ENCODE measurements around the gene ZFAND2B.
A peak's percentile ranks its signal among the peaks of the same experiment; 100 is the strongest.

The ZFAND2B gene

GRCh38 chr2:219219784-219220532, 13.4 kb downstream of the ZFAND2B start:
- Histone ChIP-seq H3K9ac (ENCODE audit: insufficient read length) (no peak overlapping the region), H3K36me3 (ENCODE audit: insufficient read depth, low read length) (peaks cover 43% of the 10 kb centered on the region)
- no peak for TF ChIP-seq POLR2AphosphoS5 (IDR thresholded peaks at IDR 0.05; ENCODE audit: borderline replicate concordance, low read depth, low read length)
- no peak for TF ChIP-seq FOXP2 (optimal IDR thresholded peaks at IDR 0.05; ENCODE audit: control extremely low read depth, extremely low read length, insufficient read depth)
- TF ChIP-seq EZH2 (IDR thresholded peaks at IDR 0.05), result no peak

DNA sequence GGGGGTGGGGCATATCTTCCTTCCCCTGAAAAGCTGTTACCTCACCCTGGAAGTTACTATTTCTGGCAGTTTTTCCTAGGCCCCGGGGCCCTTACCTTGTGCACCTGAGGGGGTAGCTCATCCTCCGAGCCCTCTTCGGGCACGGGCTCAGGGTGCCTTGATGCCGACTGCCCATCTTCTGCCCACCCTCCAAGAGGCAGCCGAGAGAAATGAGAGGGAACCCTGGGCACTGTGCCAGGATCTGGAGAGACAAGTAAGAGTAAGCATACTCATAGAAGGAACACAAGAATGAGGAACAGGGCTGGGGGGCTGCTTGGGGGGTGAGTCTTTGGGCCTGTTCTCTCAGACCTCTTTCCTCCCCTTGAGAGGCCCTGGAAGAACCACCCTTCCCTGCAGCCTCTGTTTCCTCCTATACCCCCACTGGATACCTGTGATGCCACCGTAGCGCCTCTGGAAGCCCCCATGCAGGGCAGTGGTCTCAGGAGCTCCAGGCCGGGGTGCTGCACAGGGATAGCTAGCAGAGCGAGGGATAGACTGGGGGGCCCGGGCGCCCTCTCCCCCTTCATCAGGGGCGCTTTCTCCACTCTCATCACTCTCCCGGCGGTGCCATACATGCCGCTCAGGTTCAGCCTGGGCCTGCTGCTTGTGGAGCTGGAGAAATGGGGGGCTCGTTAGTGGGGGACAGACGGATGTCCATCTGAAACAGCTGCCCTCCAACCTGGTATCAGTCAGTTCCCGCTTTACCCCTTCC, 14.2 kb downstream of the ZFAND2B start:
- no peak overlapping the region for H3K27ac ChIP-seq
- no peak overlapping the region for H3K9ac ChIP-seq (ENCODE audit: insufficient read length)
- no peak for DNase-seq (ENCODE audit: low read depth, low spot score)
- no peak overlapping the region for H3K4me3 ChIP-seq
- H3K36me3 ChIP-seq (ENCODE audit: insufficient read depth, low read length), result peaks cover 42% of the 10 kb centered on the region
- TF ChIP-seq POLR2AphosphoS5 (IDR thresholded peaks at IDR 0.05; ENCODE audit: borderline replicate concordance, low read depth, low read length) (no peak), FOXP2 (optimal IDR thresholded peaks at IDR 0.05; ENCODE audit: control extremely low read depth, extremely low read length, insufficient read depth) (no peak)
- H3K9me3 ChIP-seq (ENCODE audit: low read depth, low read length), result no peaks in the 10 kb centered on the region

More at GRCh38 chr2:219219784-219220532, 13.4 kb downstream of the ZFAND2B start:
- H3K4me3 ChIP-seq, result no peak overlapping the region
- H3K27ac ChIP-seq, result peak overlapping the region; percentile 69; the same call in 1 of the 2 replicates
- no peaks in the 10 kb centered on the region for H3K9me3 ChIP-seq (ENCODE audit: low read depth, low read length)
- no peak for DNase-seq (ENCODE audit: low read depth, low spot score)

- Histone ChIP-seq H3K9ac (ENCODE audit: insufficient read length) (no peak overlapping the region), H3K4me3 (no peak overlapping the region), H3K27ac (no peak overlapping the region), H3K36me3 (ENCODE audit: insufficient read depth, low read length) (peaks cover 30% of the 10 kb centered on the region; the same call in 1 of the 2 replicates), H3K9me3 (ENCODE audit: low read depth, low read length) (no peaks in the 10 kb centered on the region)
- TF ChIP-seq POLR2AphosphoS5 (IDR thresholded peaks at IDR 0.05; ENCODE audit: borderline replicate concordance, low read depth, low read length) (no peak), FOXP2 (optimal IDR thresholded peaks at IDR 0.05; ENCODE audit: control extremely low read depth, extremely low read length, insufficient read depth) (no peak), EZH2 (IDR thresholded peaks at IDR 0.05) (no peak)
- no peak for DNase-seq (ENCODE audit: low read depth, low spot score)
These were observed 15.5 kb downstream of the ZFAND2B start for GRCh38 chr2:219221957-219222518.

DNA sequence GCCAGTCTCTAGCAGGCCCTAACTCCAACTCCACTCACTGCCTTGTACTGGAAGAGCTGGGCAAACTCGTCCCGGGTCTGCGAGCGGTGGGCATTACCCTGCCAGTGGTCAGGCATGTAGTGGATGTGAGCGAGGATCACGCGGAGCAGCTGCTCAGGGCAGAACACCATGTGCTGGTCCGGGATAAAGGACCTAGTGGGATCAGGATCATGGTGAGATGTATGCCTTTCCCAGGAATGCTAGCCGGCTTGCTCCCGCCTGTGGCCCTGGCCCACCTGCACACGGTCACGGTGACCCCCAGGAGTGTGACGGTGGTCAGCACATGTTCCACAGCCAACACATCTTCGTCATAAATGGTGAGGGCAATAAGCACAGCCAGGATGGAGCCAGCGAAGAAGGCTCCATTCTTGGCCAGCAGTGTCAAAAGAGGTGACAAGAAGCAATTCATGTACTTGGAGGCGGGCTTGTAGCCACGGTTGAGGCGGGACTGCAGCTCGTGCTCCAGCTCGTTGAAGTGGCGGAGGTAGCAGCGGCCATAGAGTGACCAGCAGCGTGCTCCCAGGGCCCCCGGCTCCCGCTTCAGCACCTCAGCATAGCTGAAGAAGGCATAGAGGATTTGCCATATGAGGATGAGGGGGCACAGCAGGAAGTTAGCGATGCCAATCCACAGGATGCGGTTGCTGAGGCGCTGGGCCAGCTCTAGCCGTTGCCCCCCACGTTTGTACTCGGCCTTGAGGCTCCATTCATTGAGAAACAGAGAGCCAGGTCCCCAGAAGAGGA, 17.4 kb downstream of the ZFAND2B start:
- TF ChIP-seq POLR2AphosphoS5 (IDR thresholded peaks at IDR 0.05; ENCODE audit: borderline replicate concordance, low read depth, low read length), result no peak
- no peak for TF ChIP-seq FOXP2 (optimal IDR thresholded peaks at IDR 0.05; ENCODE audit: control extremely low read depth, extremely low read length, insufficient read depth)
- TF ChIP-seq EZH2 (IDR thresholded peaks at IDR 0.05), result no peak
- peaks cover 30% of the 10 kb centered on the region; the same call in 1 of the 2 replicates for H3K36me3 ChIP-seq (ENCODE audit: insufficient read depth, low read length)
- H3K27ac ChIP-seq, result no peak overlapping the region
- no peak overlapping the region for H3K4me3 ChIP-seq
- no peaks in the 10 kb centered on the region for H3K9me3 ChIP-seq (ENCODE audit: low read depth, low read length)
- H3K9ac ChIP-seq (ENCODE audit: insufficient read length), result no peak overlapping the region
- no peak for DNase-seq (ENCODE audit: low read depth, low spot score)

DNA sequence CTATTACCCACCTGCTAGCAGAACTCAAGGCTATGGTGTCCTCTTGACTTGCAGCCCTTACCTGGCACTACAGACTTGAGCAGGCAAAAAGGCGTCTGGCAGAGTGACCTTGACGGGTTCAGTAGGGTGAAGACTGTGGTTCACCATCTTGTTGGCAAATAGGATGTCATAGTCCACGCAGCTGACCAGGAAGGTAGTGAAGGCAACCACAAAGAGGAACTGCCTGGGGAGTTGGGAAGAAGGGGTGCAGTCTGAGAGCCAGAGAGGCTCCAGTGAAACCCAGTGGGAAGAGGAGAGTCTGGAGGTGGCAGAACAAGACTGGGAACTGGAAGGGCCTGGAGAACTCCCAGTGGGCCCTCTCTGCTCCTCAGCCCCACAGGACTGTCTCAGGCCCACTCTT, 18.8 kb downstream of the ZFAND2B start:
- Histone ChIP-seq H3K9ac (ENCODE audit: insufficient read length) (no peak overlapping the region), H3K4me3 (no peak overlapping the region), H3K36me3 (ENCODE audit: insufficient read depth, low read length) (peaks cover 30% of the 10 kb centered on the region; the same call in 1 of the 2 replicates), H3K27ac (no peak overlapping the region), H3K9me3 (ENCODE audit: low read depth, low read length) (no peaks in the 10 kb centered on the region)
- DNase-seq (ENCODE audit: low read depth, low spot score), result no peak
- TF ChIP-seq FOXP2 (optimal IDR thresholded peaks at IDR 0.05; ENCODE audit: control extremely low read depth, extremely low read length, insufficient read depth), result no peak
- TF ChIP-seq POLR2AphosphoS5 (IDR thresholded peaks at IDR 0.05; ENCODE audit: borderline replicate concordance, low read depth, low read length), result no peak
- no peak for TF ChIP-seq EZH2 (IDR thresholded peaks at IDR 0.05)

GRCh38 chr2:219228041-219228910, 21.7 kb downstream of the ZFAND2B start:
- H3K27ac ChIP-seq, result no peak overlapping the region
- peak overlapping the region; percentile 97 for H3K9ac ChIP-seq (ENCODE audit: insufficient read length)
- H3K36me3 ChIP-seq (ENCODE audit: insufficient read depth, low read length), result peaks cover 43% of the 10 kb centered on the region; the same call in 1 of the 2 replicates
- no peak for DNase-seq (ENCODE audit: low read depth, low spot score)
- TF ChIP-seq FOXP2 (optimal IDR thresholded peaks at IDR 0.05; ENCODE audit: control extremely low read depth, extremely low read length, insufficient read depth), result no peak
- no peak for TF ChIP-seq EZH2 (IDR thresholded peaks at IDR 0.05)
- TF ChIP-seq POLR2AphosphoS5 (IDR thresholded peaks at IDR 0.05; ENCODE audit: borderline replicate concordance, low read depth, low read length), result no peak
- H3K4me3 ChIP-seq, result peak overlapping the region; percentile 92
- no peaks in the 10 kb centered on the region for H3K9me3 ChIP-seq (ENCODE audit: low read depth, low read length)

GRCh38 chr2:219228911-219229304, 22.3 kb downstream of the ZFAND2B start:
- Histone ChIP-seq H3K9me3 (ENCODE audit: low read depth, low read length) (no peaks in the 10 kb centered on the region), H3K36me3 (ENCODE audit: insufficient read depth, low read length) (peaks cover 43% of the 10 kb centered on the region), H3K27ac (0 out of 2 replicates have a peak overlapping the region, but pooled peaks have one; percentile 73), H3K4me3 (peak overlapping the region; percentile 92), H3K9ac (ENCODE audit: insufficient read length) (peak overlapping the region; percentile 97)
- TF ChIP-seq FOXP2 (optimal IDR thresholded peaks at IDR 0.05; ENCODE audit: control extremely low read depth, extremely low read length, insufficient read depth), result no peak
- TF ChIP-seq EZH2 (IDR thresholded peaks at IDR 0.05), result no peak
- no peak for TF ChIP-seq POLR2AphosphoS5 (IDR thresholded peaks at IDR 0.05; ENCODE audit: borderline replicate concordance, low read depth, low read length)
- DNase-seq (ENCODE audit: low read depth, low spot score), result no peak
